Esophagus muscularis mucosa (tissue), 4 donors: ENCODE data around the gene CCDC148.

Source experiments
- CTCF ChIP-seq, 3 experiments: fragments of 200-600 bp in 2 of 3; fragments of 450-650 bp in 1 of 3; sonication (generic) in 2 of 3; IDR thresholded peaks; one replicate each; pipeline ENCODE4 v1.5.1; 2017 to 2019; ENCODE audit warnings: antibody characterized with exemption in 3 of 3, mild to moderate bottlenecking in 2 of 3, moderate library complexity in 1 of 3
- EP300 ChIP-seq: sonication (generic); formaldehyde crosslinking; IDR thresholded peaks from one replicate; pipeline ENCODE4 v1.6.1; 2017; ENCODE audit warnings: antibody characterized with exemption
- POLR2A ChIP-seq: fragments of 450-650 bp; IDR thresholded peaks from one replicate; pipeline ENCODE4 v1.6.1; 2017; ENCODE audit warnings: antibody characterized with exemption, moderate library complexity, mild to moderate bottlenecking, low read depth

- TF ChIP-seq CTCF (IDR thresholded peaks at IDR 0.05) (no peak), POLR2A (no peak), EP300 (no peak)
Measured at GRCh38 chr2:158391361-158391760, 65.2 kb downstream of the CCDC148 start.
